Measurements from ENCODE around the gene IL23R.
A peak's percentile ranks its signal among the peaks of the same experiment; 100 is the strongest.

Gene IL23R

DNA sequence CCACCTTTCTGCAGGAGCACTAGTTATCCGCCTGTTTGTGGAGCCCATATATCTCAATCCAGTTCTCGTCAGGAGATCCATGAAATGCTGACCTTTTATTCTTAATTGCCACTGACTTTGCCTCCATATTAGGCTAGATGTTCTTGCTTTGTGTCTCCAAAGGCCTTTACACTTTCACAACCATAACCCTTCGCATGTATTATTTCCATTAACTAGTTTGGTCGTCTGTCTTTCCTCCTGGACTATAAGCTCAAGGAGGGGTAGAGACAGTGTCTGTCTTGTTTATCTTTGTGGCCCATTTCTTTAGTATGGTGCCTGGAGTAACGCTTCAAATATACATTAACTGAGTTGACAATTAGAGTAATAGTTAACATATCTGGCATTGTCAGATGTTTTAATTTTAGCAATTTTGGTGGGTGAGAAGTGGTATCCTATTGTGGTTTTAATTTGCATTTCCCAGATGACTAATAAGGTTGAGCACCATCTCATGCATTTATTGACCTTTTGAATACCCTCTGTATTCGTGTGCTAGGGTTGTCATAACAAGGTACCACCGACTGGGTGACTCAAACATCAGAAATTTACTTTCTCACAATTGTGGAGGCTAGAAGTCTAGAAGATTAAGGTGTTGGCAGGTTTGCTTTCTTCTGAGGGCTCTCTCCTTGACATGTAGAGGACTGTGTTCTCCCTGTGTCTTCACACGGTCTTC is 119.7 kb downstream of the IL23R start:
- TF ChIP-seq, protein P1, sequence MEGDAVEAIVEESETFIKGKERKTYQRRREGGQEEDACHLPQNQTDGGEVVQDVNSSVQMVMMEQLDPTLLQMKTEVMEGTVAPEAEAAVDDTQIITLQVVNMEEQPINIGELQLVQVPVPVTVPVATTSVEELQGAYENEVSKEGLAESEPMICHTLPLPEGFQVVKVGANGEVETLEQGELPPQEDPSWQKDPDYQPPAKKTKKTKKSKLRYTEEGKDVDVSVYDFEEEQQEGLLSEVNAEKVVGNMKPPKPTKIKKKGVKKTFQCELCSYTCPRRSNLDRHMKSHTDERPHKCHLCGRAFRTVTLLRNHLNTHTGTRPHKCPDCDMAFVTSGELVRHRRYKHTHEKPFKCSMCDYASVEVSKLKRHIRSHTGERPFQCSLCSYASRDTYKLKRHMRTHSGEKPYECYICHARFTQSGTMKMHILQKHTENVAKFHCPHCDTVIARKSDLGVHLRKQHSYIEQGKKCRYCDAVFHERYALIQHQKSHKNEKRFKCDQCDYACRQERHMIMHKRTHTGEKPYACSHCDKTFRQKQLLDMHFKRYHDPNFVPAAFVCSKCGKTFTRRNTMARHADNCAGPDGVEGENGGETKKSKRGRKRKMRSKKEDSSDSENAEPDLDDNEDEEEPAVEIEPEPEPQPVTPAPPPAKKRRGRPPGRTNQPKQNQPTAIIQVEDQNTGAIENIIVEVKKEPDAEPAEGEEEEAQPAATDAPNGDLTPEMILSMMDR (IDR thresholded peaks at IDR 0.05; ENCODE audit: low read depth, low read length, missing control alignments), result no peak
- no peak overlapping the region for H3K4me3 ChIP-seq (ENCODE audit: low read depth, low read length)
- DNase-seq (ENCODE audit: low read depth), result no peak

DNA sequence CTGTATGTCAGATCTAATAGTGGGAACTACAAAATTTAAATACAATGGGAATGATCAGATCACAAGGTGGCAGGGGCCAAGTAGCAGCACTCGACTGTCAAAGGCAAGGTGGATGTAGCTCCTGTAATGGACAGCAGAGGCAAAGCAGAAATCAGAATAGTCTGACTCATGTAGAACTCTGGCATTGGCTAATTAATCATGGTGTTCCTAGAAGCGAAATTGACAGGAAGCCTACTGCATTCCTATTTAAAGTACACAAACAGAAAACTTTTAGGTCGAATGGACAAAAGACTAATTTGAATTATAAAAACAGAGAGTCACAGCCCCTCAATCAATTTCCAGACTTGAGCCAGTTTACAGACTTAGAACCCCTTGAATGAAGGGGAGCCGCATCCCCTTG is 124.0 kb downstream of the IL23R start:
- TF ChIP-seq, protein P1 (IDR thresholded peaks at IDR 0.05; ENCODE audit: low read depth, low read length, missing control alignments), result no peak
- no peak for DNase-seq (ENCODE audit: low read depth)
- H3K4me3 ChIP-seq (ENCODE audit: low read depth, low read length), result no peak overlapping the region

DNA sequence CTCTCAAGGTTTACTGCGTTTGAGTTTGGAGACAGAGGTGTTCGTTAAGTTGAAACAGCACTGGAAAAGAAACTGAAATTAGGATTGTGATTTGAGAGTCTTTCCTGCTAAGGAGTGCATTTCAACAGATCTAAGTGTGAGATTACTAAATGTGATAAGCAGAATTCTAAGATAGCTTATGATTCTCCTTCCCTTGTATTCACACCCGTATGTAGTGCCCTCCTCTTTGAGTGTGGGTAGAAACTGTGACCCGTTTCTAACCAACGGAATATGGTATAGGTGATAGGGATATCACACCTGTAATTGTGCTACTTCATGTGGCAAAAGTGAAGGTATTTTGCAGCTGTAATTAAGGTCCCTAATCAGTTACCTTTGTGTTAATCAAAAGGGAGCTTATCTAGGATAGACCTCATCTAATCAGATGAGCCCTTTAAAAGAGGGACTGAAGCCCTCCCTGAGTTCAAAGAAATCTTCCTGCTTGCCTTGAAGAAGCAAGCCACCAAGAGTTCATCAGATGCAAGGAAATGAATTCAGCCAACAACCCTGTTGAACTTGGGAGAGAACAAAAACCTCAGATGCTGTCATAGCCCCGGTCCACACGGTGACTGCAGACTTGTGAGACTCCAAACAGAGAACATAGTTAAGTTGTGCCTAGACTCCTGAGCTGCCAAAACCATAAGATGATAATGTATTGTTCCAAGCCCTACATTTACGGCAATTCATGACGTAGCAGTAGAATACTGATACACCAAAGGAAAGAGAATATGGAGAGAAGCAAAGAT is 128.8 kb downstream of the IL23R start:
- no peak overlapping the region for H3K4me3 ChIP-seq (ENCODE audit: low read depth, low read length)
- TF ChIP-seq, protein P1 (IDR thresholded peaks at IDR 0.05; ENCODE audit: low read depth, low read length, missing control alignments), result no peak
- DNase-seq (ENCODE audit: low read depth), result no peak

DNA sequence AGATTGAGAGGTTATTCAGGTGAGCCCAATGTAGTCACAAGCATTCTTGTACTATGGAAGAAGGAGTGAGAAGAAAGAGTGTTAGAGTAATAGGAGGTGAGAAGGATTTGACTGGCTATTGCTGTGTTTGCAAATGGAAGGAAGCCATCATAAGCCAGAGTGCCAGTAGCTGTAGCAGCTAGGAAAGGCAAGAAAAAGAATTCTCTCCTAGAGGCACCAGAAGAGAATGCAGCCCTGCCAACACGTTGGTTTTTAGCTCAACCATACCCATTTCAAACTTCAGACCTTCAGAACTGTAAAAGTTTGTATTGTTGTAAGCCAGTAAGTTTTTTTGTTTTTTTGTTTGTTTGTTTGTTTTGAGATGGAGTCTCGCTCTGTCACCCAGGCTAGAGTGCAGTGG is 132.5 kb downstream of the IL23R start:
- TF ChIP-seq, protein P1 (IDR thresholded peaks at IDR 0.05; ENCODE audit: low read depth, low read length, missing control alignments), result peak; percentile 15
- no peak overlapping the region for H3K4me3 ChIP-seq (ENCODE audit: low read depth, low read length)
- no peak for DNase-seq (ENCODE audit: low read depth)

DNA sequence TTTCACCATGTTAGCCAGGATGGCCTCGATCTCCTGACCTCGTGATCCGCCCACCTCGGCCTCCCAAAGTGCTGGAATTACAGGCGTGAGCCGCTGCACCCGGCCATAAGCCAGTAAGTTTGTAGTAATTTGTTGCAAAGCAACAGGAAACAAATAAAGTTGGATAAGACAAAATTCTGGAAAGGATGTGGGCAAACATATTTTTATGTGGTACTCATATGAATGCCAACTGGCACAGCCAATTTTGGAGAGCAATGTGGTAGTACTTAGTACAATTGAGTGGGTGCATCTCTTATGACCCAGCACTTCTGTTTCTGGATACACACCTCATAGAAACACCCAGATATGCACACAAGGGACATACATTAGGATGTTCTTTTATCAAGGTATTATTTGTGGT is 133.0 kb downstream of the IL23R start:
- no peak overlapping the region for H3K4me3 ChIP-seq (ENCODE audit: low read depth, low read length)
- TF ChIP-seq, protein P1 (IDR thresholded peaks at IDR 0.05; ENCODE audit: low read depth, low read length, missing control alignments), result no peak

DNA sequence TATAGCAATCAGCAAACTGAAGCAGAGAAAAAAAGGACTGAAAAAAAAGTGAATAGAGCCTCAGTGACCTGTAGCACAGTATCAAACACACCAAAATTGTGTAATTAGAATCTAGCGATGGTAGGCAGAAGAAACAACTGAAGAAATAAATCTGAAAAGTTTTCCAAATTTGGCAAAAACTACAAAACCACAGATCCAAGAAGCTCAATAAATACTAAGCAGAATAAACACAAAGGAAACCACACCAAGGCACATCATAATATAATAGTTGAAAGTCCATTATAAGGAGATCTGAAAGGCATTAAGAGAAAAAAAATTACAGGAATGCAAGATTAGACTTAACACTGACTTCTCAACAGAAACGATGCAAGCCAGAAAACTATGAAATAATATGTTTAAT is 134.3 kb downstream of the IL23R start:
- DNase-seq (ENCODE audit: low read depth), result no peak
- TF ChIP-seq, protein P1 (IDR thresholded peaks at IDR 0.05; ENCODE audit: low read depth, low read length, missing control alignments), result no peak
- H3K4me3 ChIP-seq (ENCODE audit: low read depth, low read length), result no peak overlapping the region

More for the DNA sequence above, 133.0 kb downstream of the IL23R start:
- no peak for DNase-seq (ENCODE audit: low read depth)

All from GM12864 (cell line).